NK-92 (cell line): ENCODE measurements around the gene EPHA6.
"Not testable (repeated sequence)": the region's sequence is repeated elsewhere in the genome, so short reads cannot be mapped to it uniquely, and the experiment has no call there.

ENCODE experiments used
- DNase-seq: peaks from one replicate; lab custom pipeline; 2025; ENCODE audit not compliant: unreplicated experiment; lab: John Stamatoyannopoulos, UW

EPHA6 gene

GRCh38 chr3:97409612-97410011 lies 595.2 kb downstream of the EPHA6 start:
- DNase-seq = no peak

- no peak for DNase-seq
Observed at GRCh38 chr3:97421565-97421964, 607.2 kb downstream of the EPHA6 start.

GRCh38 chr3:97425002-97425401 lies 610.6 kb downstream of the EPHA6 start:
- no peak for DNase-seq

GRCh38 chr3:97430601-97431000 lies 616.2 kb downstream of the EPHA6 start:
- DNase-seq = no peak

GRCh38 chr3:97432914-97433313 lies 618.5 kb downstream of the EPHA6 start:
- no peak for DNase-seq

GRCh38 chr3:97438131-97438530 lies 623.7 kb downstream of the EPHA6 start:
- DNase-seq = no peak

- DNase-seq = no peak
Observed at GRCh38 chr3:97439373-97439772, 625.0 kb downstream of the EPHA6 start.

GRCh38 chr3:97464035-97464434 lies 649.6 kb downstream of the EPHA6 start:
- no peak for DNase-seq

GRCh38 chr3:97470481-97470880 lies 656.1 kb downstream of the EPHA6 start:
- no peak for DNase-seq

- no peak for DNase-seq
Observed at GRCh38 chr3:97479740-97480139, 665.3 kb downstream of the EPHA6 start.

GRCh38 chr3:97480696-97481289 lies 666.4 kb downstream of the EPHA6 start:
- not testable (repeated sequence) for DNase-seq

GRCh38 chr3:97481416-97481815 lies 667.0 kb downstream of the EPHA6 start:
- DNase-seq = no peak

GRCh38 chr3:97485206-97485605 lies 670.8 kb downstream of the EPHA6 start:
- DNase-seq = no peak

GRCh38 chr3:97487587-97487986 lies 673.2 kb downstream of the EPHA6 start:
- no peak for DNase-seq

GRCh38 chr3:97488741-97489140 lies 674.3 kb downstream of the EPHA6 start:
- DNase-seq = no peak

- DNase-seq = no peak
Observed at GRCh38 chr3:97495896-97496295, 681.5 kb downstream of the EPHA6 start.

- no peak for DNase-seq
Observed at GRCh38 chr3:97497138-97497537, 682.7 kb downstream of the EPHA6 start.

GRCh38 chr3:97504463-97504862 lies 690.1 kb downstream of the EPHA6 start:
- no peak for DNase-seq

GRCh38 chr3:97510795-97511194 lies 696.4 kb downstream of the EPHA6 start:
- DNase-seq = no peak

- DNase-seq = no peak
Observed at GRCh38 chr3:97515076-97515475, 700.7 kb downstream of the EPHA6 start.

GRCh38 chr3:97530691-97531090 lies 716.3 kb downstream of the EPHA6 start:
- DNase-seq = no peak

- DNase-seq = not testable (repeated sequence)
Observed at GRCh38 chr3:97547573-97547972, 733.2 kb downstream of the EPHA6 start.

GRCh38 chr3:97550408-97550807 lies 736.0 kb downstream of the EPHA6 start:
- no peak for DNase-seq
